ENCODE results near the gene FKBP6. TPM values are rescaled to one million over a fixed set of nuclear protein-coding genes. Genes with fewer than 3 reads are reported as not detected.
"Not testable (repeated sequence)": the region's sequence is repeated elsewhere in the genome, so short reads cannot be mapped to it uniquely, and the experiment has no call there.

Gene FKBP6
- total RNA-seq, 4 donors from 2014 or later: not detected

GRCh38 chr7:73324081-73324845 is 3.7 kb upstream of the FKBP6 start:
- DNase-seq, H3K27ac ChIP-seq, H3K9me3 ChIP-seq, H3K27me3 ChIP-seq, H3K36me3 ChIP-seq: not testable (repeated sequence)
- H3K4me1 ChIP-seq: peaks cover 0 to 11% (median 4%) of the 10 kb centered on the region in 3 donors
- 1 to 11% methylated on average over 9 to 11 of the region's 31 CpGs for WGBS, 2 donors
- intact Hi-C loops (cut with DNase I): loop anchor here (10.0 kb wide), 1 partner anchor 111 kb away; the partner anchor contains the start of gene FZD9
- TF ChIP-seq CTCF (IDR thresholded peaks at IDR 0.05): peak in 5 of 6 experiments; percentile 20 to 53 (median 27)
- H3K4me3 ChIP-seq: peak overlapping the region in 1 of 4 donors; percentile 44

DNA sequence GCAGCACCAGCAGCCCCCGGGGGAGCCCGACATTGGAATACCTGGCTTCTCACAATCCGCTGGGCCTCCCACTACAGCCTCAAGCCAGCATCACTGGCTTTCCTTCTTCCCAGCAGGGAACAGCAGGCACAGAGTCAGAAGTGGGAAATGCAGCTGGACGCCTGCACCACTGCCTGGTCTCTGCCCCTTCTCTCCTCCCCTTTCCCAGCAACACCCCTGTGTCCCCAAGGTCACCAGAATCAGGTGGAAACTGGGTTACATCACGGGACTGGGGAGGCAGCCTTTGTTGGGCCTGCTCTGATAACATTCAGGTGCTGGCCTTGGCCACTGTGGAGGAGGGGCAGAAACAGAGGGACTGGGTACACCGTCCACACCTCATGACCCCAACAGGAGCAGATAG is 2.5 kb upstream of the FKBP6 start:
- H3K4me3 ChIP-seq, DNase-seq, H3K27ac ChIP-seq, H3K9me3 ChIP-seq, H3K36me3 ChIP-seq, H3K27me3 ChIP-seq: not testable (repeated sequence)
- intact Hi-C loops (cut with DNase I): loop anchor here (10.0 kb wide), 1 partner anchor 109 kb away; the partner anchor contains the start of gene FZD9
- 100% methylated on average over 1 to 3 of the region's 6 CpGs for WGBS, 2 donors
- peaks cover 0 to 11% (median 4%) of the 10 kb centered on the region in 3 donors for H3K4me1 ChIP-seq

DNA sequence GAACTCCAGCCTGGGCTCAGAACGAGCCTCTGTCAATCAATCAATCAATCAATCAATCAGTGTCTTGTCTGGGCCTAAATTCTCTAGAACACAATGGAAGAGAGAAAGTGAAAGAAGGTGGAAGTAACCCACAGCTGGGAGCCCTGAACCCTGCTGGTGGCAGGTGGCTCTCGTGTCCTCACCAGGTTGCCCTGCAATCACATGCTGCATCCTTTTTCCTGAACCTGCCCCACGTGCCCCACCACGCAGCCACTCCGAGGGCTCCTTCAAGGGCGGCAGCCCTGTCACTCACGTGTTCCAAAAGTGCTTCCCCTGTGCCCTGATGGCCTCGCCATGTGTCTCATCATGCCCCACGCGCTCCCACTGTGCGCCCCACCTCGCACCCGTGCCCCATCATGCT is 512 bp upstream of the FKBP6 start:
- WGBS, 2 donors: 13 to 50% methylated on average over 1 to 2 of the region's 13 CpGs
- H3K4me3 ChIP-seq, H3K27ac ChIP-seq, H3K36me3 ChIP-seq, H3K9me3 ChIP-seq, DNase-seq, H3K27me3 ChIP-seq: not testable (repeated sequence)
- H3K4me1 ChIP-seq: peaks cover 0 to 11% (median 4%) of the 10 kb centered on the region in 3 donors
- intact Hi-C loops (cut with DNase I): loop anchor here (10.0 kb wide), 1 partner anchor 107 kb away; the partner anchor contains the start of gene FZD9

- intact Hi-C loops (cut with DNase I): loop anchor here (10.0 kb wide), 1 partner anchor 106 kb away; the partner anchor contains the start of gene FZD9
- DNase-seq: no peak
- 86 to 94% methylated on average over 9 to 10 of the region's 10 CpGs for WGBS, 2 donors
- TF ChIP-seq CTCF (IDR thresholded peaks at IDR 0.05) (no peak), POLR2A (IDR thresholded peaks at IDR 0.05) (no peak)
- H3K27me3 ChIP-seq: peaks cover 0 to 7% (median 0%) of the 10 kb centered on the region in 4 donors
- H3K9me3 ChIP-seq: no peaks in the 10 kb centered on the region
- H3K36me3 ChIP-seq: no peaks in the 10 kb centered on the region
- no peak overlapping the region for H3K4me3 ChIP-seq
- H3K27ac ChIP-seq: no peak overlapping the region
- H3K4me1 ChIP-seq: peaks cover 0 to 9% (median 4%) of the 10 kb centered on the region in 3 donors
Observed at GRCh38 chr7:73328696-73329095, 735 bp downstream of the FKBP6 start.

- H3K27me3 ChIP-seq: peaks cover 0 to 7% (median 0%) of the 10 kb centered on the region in 4 donors
- 40 to 47% methylated on average over 11 of the region's 11 CpGs for WGBS, 2 donors
- TF ChIP-seq POLR2A (IDR thresholded peaks at IDR 0.05) (no peak), CTCF (IDR thresholded peaks at IDR 0.05) (no peak)
- H3K4me1 ChIP-seq: no peaks in the 10 kb centered on the region
- H3K4me3 ChIP-seq: no peak overlapping the region
- DNase-seq: no peak
- no peaks in the 10 kb centered on the region for H3K9me3 ChIP-seq
- intact Hi-C loops (cut with DNase I): loop anchor here (10.0 kb wide), 1 partner anchor 105 kb away; the partner anchor contains the start of gene FZD9
- H3K36me3 ChIP-seq: no peaks in the 10 kb centered on the region
- peak overlapping the region in 1 of 4 donors; percentile 28 for H3K27ac ChIP-seq
Observed at GRCh38 chr7:73329861-73330581, 2.1 kb downstream of the FKBP6 start.

DNA sequence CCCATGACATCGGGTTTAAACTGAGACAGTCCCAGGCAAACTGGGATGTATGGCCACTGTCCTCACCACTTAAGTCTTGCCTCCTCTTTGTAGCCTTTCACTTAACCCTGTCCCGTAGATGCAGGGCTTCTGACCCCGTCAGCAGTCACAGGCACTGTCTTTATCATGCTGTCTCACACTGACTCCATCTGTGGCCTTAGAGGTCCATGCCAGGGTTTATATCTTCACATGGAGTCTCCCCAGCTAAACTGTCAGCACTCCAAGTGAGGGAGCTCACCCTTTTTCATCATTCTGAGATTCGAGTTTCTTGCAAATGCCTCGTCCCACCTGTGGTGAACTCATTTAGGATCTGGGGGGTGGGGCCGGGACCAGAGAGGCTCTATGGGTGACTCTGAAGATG is 2.8 kb downstream of the FKBP6 start:
- Histone ChIP-seq H3K4me1 (no peaks in the 10 kb centered on the region), H3K9me3 (no peaks in the 10 kb centered on the region), H3K4me3 (no peak overlapping the region), H3K27me3 (peaks cover 0 to 7% (median 0%) of the 10 kb centered on the region in 4 donors), H3K27ac (no peak overlapping the region), H3K36me3 (no peaks in the 10 kb centered on the region)
- intact Hi-C loops (cut with DNase I): no loop called here
- DNase-seq: no peak
- no peak for TF ChIP-seq CTCF (IDR thresholded peaks at IDR 0.05)
- no peak for TF ChIP-seq POLR2A (IDR thresholded peaks at IDR 0.05)
- 74 to 79% methylated on average over 3 to 5 of the region's 6 CpGs for WGBS, 2 donors
